IMR-90 (cell line): ENCODE data around the gene DNTTIP2. TPM values are rescaled to one million over a fixed set of nuclear protein-coding genes. Genes with fewer than 3 reads are reported as not detected.

Source experiments
- ATAC-seq: fragments of 200-7000 bp; cut with Tn5 transposase; 2 replicates; pipeline ENCODE4 v1.9.1; 2020; ENCODE audit warnings: low read depth, mild to moderate bottlenecking, moderate library complexity
- BruUV-seq: library from RNA; stranded (reverse); fragments of 400-500 nt; replicated peaks from 2 replicates; lab custom pipeline; 2021; lab: Mats Ljungman, UMichigan
- CTCF ChIA-PET: fragments of 300-600 bp; formaldehyde crosslinking; extraction: SDS; loops from one replicate; lab custom pipeline; 2021; ENCODE audit warnings: antibody characterized with exemption; lab: Yijun Ruan, JAX
- POLR2A ChIA-PET: fragments of 300-600 bp; sonication (Branson Sonifier 250); formaldehyde crosslinking; loops from one replicate; lab custom pipeline; 2022; ENCODE audit warnings: antibody characterized with exemption; ENCODE audit not compliant: unreplicated experiment; lab: Charles Lee
- DNase-seq: peaks from one replicate; pipeline ENCODE4 v3.0.0; 2013
- H2AFZ ChIP-seq: replicated peaks from 2 replicates; pipeline ENCODE3; 2013; ENCODE audit warnings: low read length, mild to moderate bottlenecking; ENCODE audit not compliant: poor library complexity
- H2AK5ac ChIP-seq: 2 replicates; pipeline ENCODE4 v1.6.1; 2013; ENCODE audit warnings: low read depth, low read length, inconsistent platforms
- H2AK9ac ChIP-seq: replicated peaks from 2 replicates; pipeline ENCODE3; 2013; ENCODE audit warnings: mild to moderate bottlenecking, low read depth, low read length, moderate library complexity; ENCODE audit not compliant: poor library complexity
- H2BK120ac ChIP-seq: 2 replicates; pipeline ENCODE4 v1.6.1; 2013; ENCODE audit warnings: low read depth, low read length, inconsistent platforms
- H2BK15ac ChIP-seq: 3 replicates; pipeline ENCODE4 v1.6.1; 2013; ENCODE audit warnings: low read depth, low read length, inconsistent platforms
- H2BK20ac ChIP-seq: 2 replicates; pipeline ENCODE4 v1.6.1; 2013; ENCODE audit warnings: low read depth, mild to moderate bottlenecking, inconsistent platforms, low read length, moderate library complexity
- H2BK5ac ChIP-seq: 2 replicates; pipeline ENCODE4 v1.6.1; 2013; ENCODE audit warnings: mild to moderate bottlenecking, low read depth, low read length, inconsistent platforms; ENCODE audit not compliant: poor library complexity, severe bottlenecking
- H3K14ac ChIP-seq: replicated peaks from 2 replicates; pipeline ENCODE4 v1.6.1; 2013; ENCODE audit warnings: low read depth, low read length, inconsistent platforms
- H3K18ac ChIP-seq: 2 replicates; pipeline ENCODE4 v1.6.1; 2013; ENCODE audit warnings: low read depth, low read length, control low read depth
- H3K23ac ChIP-seq: 2 replicates; pipeline ENCODE4 v1.6.1; 2013; ENCODE audit warnings: low read depth, low read length, inconsistent platforms
- H3K27ac ChIP-seq: 2 replicates; pipeline ENCODE4 v1.5.1; 2013; ENCODE audit warnings: mild to moderate bottlenecking, control low read depth, low read length; ENCODE audit not compliant: insufficient read depth
- H3K27me3 ChIP-seq: 2 replicates; pipeline ENCODE4 v1.6.1; 2013; ENCODE audit warnings: low read length; ENCODE audit not compliant: control insufficient read depth, insufficient read depth
- H3K36me3 ChIP-seq: 2 replicates; pipeline ENCODE4 v1.6.1; 2013; ENCODE audit warnings: low read length, mixed read lengths; ENCODE audit not compliant: control insufficient read depth, insufficient read depth
- H3K4ac ChIP-seq: 2 replicates; pipeline ENCODE4 v1.6.1; 2013; ENCODE audit warnings: low read depth, low read length, inconsistent platforms
- H3K4me1 ChIP-seq: 2 replicates; pipeline ENCODE4 v1.6.1; 2013; ENCODE audit warnings: low read length, mixed read lengths; ENCODE audit not compliant: control insufficient read depth, insufficient read depth
- H3K4me2 ChIP-seq: 2 replicates; pipeline ENCODE4 v1.6.1; 2013; ENCODE audit warnings: low read depth, mild to moderate bottlenecking, control low read depth, low read length, moderate library complexity
- H3K4me3 ChIP-seq: 2 replicates; pipeline ENCODE4 v1.5.1; 2013; ENCODE audit warnings: low read depth, mild to moderate bottlenecking, control low read depth, low read length, moderate library complexity; ENCODE audit not compliant: insufficient read depth
- H3K56ac ChIP-seq: 2 replicates; pipeline ENCODE4 v1.6.1; 2013; ENCODE audit warnings: low read length, inconsistent platforms; ENCODE audit not compliant: insufficient read depth; ENCODE audit errors: extremely low read depth
- H3K79me1 ChIP-seq, 2 experiments: 2 replicates each; pipeline ENCODE4 v1.6.1; 2013; ENCODE audit warnings: low read length in 2 of 2, inconsistent platforms in 1 of 2, low read depth in 1 of 2
- H3K9ac ChIP-seq: 2 replicates; pipeline ENCODE4 v1.6.1; 2013; ENCODE audit warnings: low read depth, low read length, control low read depth
- H3K9me1 ChIP-seq: 2 replicates; pipeline ENCODE4 v1.6.1; 2013; ENCODE audit warnings: low read length, inconsistent platforms; ENCODE audit not compliant: insufficient read depth
- H3K9me3 ChIP-seq: 2 replicates; pipeline ENCODE4 v1.6.1; 2013; ENCODE audit warnings: low read length; ENCODE audit not compliant: control insufficient read depth, insufficient read depth
- H4K20me1 ChIP-seq: 2 replicates; pipeline ENCODE4 v1.6.1; 2013; ENCODE audit warnings: low read length, inconsistent platforms; ENCODE audit not compliant: insufficient read depth
- H4K5ac ChIP-seq: 2 replicates; pipeline ENCODE4 v1.6.1; 2013; ENCODE audit warnings: mild to moderate bottlenecking, low read depth, low read length, control low read depth
- H4K8ac ChIP-seq, 2 experiments: 2 replicates each; pipeline ENCODE4 v1.6.1; 2013; ENCODE audit warnings: low read depth in 2 of 2, low read length in 2 of 2, control low read depth in 1 of 2, inconsistent platforms in 1 of 2
- H4K91ac ChIP-seq: 2 replicates; pipeline ENCODE4 v1.6.1; 2013; ENCODE audit warnings: low read depth, low read length, inconsistent platforms; ENCODE audit not compliant: insufficient read depth
- BHLHE40 ChIP-seq: fragments of 150-350 bp; IDR thresholded peaks from 2 replicates; pipeline ENCODE4 v1.6.1; 2016; ENCODE audit warnings: mild to moderate bottlenecking, low read depth, low read length
- CEBPB ChIP-seq: IDR thresholded peaks from 2 replicates; pipeline ENCODE4 v1.6.1; 2012; ENCODE audit warnings: low read depth, low read length, improper control_type of control experiment
- CTCF ChIP-seq: conservative IDR thresholded peaks from 2 replicates; pipeline ENCODE4 v1.5.1; 2012; ENCODE audit warnings: mild to moderate bottlenecking, low read depth, low read length, improper control_type of control experiment
- ELK1 ChIP-seq: fragments of 150-350 bp; IDR thresholded peaks from 2 replicates; pipeline ENCODE4 v1.6.1; 2016; ENCODE audit warnings: low read depth, mild to moderate bottlenecking, low read length, moderate library complexity, borderline replicate concordance
- FOS ChIP-seq: fragments of 150-350 bp; IDR thresholded peaks from 2 replicates; pipeline ENCODE4 v1.6.1; 2016; ENCODE audit warnings: low read depth, low read length
- MAFK ChIP-seq: IDR thresholded peaks from 2 replicates; pipeline ENCODE4 v1.6.1; 2012; ENCODE audit warnings: low read depth, low read length, improper control_type of control experiment
- MAZ ChIP-seq: IDR thresholded peaks from 2 replicates; pipeline ENCODE4 v1.6.1; 2012; ENCODE audit warnings: low read depth, mild to moderate bottlenecking, low read length, improper control_type of control experiment, moderate library complexity, borderline replicate concordance
- MXI1 ChIP-seq: IDR thresholded peaks from 2 replicates; pipeline ENCODE4 v1.6.1; 2012; ENCODE audit warnings: low read depth, mild to moderate bottlenecking, low read length, moderate library complexity, borderline replicate concordance
- NFE2L2 ChIP-seq: fragments of 150-350 bp; IDR thresholded peaks from 2 replicates; pipeline ENCODE4 v1.6.1; 2016; ENCODE audit warnings: low read depth, mild to moderate bottlenecking, low read length
- POLR2A ChIP-seq: IDR thresholded peaks from 2 replicates; pipeline ENCODE4 v1.6.1; 2012; ENCODE audit warnings: mild to moderate bottlenecking, low read depth, low read length
- RAD21 ChIP-seq: IDR thresholded peaks from 2 replicates; pipeline ENCODE4 v1.6.1; 2012; ENCODE audit warnings: low read length, improper control_type of control experiment
- RCOR1 ChIP-seq: IDR thresholded peaks from 2 replicates; pipeline ENCODE4 v1.6.1; 2012; ENCODE audit warnings: mild to moderate bottlenecking, low read length, improper control_type of control experiment; ENCODE audit not compliant: insufficient replicate concordance
- RFX5 ChIP-seq: IDR thresholded peaks from 2 replicates; pipeline ENCODE4 v1.8.0; 2012; ENCODE audit warnings: low read depth, mild to moderate bottlenecking, low read length, moderate library complexity
- SMC3 ChIP-seq: fragments of 150-350 bp; IDR thresholded peaks from 2 replicates; pipeline ENCODE4 v1.6.1; 2016; ENCODE audit warnings: low read depth, mild to moderate bottlenecking, antibody characterized with exemption, low read length, moderate library complexity
- USF2 ChIP-seq: fragments of 150-350 bp; IDR thresholded peaks from 2 replicates; pipeline ENCODE4 v1.6.1; 2017; ENCODE audit warnings: mild to moderate bottlenecking, antibody characterized with exemption, low read length, low read depth
- WGBS, 2 experiments: methylation state at CpG; one replicate each; pipeline versions ENCODE4 v1.1.5 to v1.1.7; 2013; ENCODE audit warnings: missing lambda C conversion rate in 2 of 2; ENCODE audit not compliant: insufficient read length in 1 of 2; ENCODE audit errors: extremely low coverage in 2 of 2; 5-methylcytosine and 5-hydroxymethylcytosine counted together
- dilution Hi-C: fragments of 300-500 bp; cut with HindIII; formaldehyde crosslinking; loops from one replicate; pipeline ENCODE4 v1.14.3; 2018; ENCODE audit warnings: low sequenced_read_pairs; ENCODE audit not compliant: unreplicated experiment
- in situ Hi-C: fragments of 300-500 bp; cut with MboI; formaldehyde crosslinking; loops from 3 replicates; pipeline ENCODE4 v1.14.3; 2019; ENCODE audit warnings: low sequenced_read_pairs, inconsistent platforms, mixed read lengths
- intact Hi-C: fragments of 100-400 bp; cut with micrococcal nuclease; formaldehyde crosslinking; loops from 2 replicates; pipeline ENCODE4 v1.10.0; 2022
- polyA plus RNA-seq, 3 experiments: library from polyadenylated mRNA; depleted of rRNA; stranded (reverse); fragments of >200 nt; gene quantifications; 2 replicates each; pipeline ENCODE4 v1.2.3, GENCODE V29; 2012; ENCODE audit warnings: low replicate concordance in 1 of 3
- total RNA-seq: library from RNA; depleted of rRNA; stranded (reverse); fragments of >200 nt; gene quantifications from 2 replicates; pipeline ENCODE4 v1.2.3, GENCODE V29; 2012

DNTTIP2 gene
- total and polyA plus RNA-seq, 2 of the 4 experiments (the other 2 are of a cell fraction), result 14.2 to 24.4 TPM

GRCh38 chr1:93880731-93881130, 1.7 kb upstream of the DNTTIP2 start:
- Histone ChIP-seq H3K36me3 (peaks cover 11% of the 10 kb centered on the region), H3K56ac (no peak overlapping the region), H3K9ac (no peak overlapping the region), H2BK5ac (no peak overlapping the region), H3K4me1 (no peaks in the 10 kb centered on the region; the same call in 1 of the 2 replicates), H2BK20ac (no peak overlapping the region), H3K27ac (no peak overlapping the region), H4K91ac (no peak overlapping the region), H3K23ac (no peak overlapping the region), H3K4me3 (no peak overlapping the region), H4K8ac (peak overlapping the region in 1 of 2 experiments; percentile 1; a peak in 1 of 4 replicates), H2BK15ac (no peak overlapping the region), H3K4me2 (no peak overlapping the region; the same call in 1 of the 2 replicates), H3K79me1 (peaks cover 11 to 32% of the 10 kb centered on the region in 2 experiments; a peak in 3 of 4 replicates), H3K9me1 (no peaks in the 10 kb centered on the region; the same call in 1 of the 2 replicates), H4K5ac (no peak overlapping the region), H2AFZ (no peak overlapping the region), H3K18ac (no peak overlapping the region), H3K9me3 (no peaks in the 10 kb centered on the region), H4K20me1 (no peaks in the 10 kb centered on the region), H3K14ac (no peak overlapping the region), H2BK120ac (no peak overlapping the region), H3K27me3 (no peaks in the 10 kb centered on the region), H2AK5ac (no peak overlapping the region), H3K4ac (no peak overlapping the region), H2AK9ac (no peak overlapping the region)
- TF ChIP-seq MAZ (no peak), RCOR1 (no peak), USF2 (no peak), BHLHE40 (no peak), NFE2L2 (no peak), ELK1 (no peak), MAFK (no peak), SMC3 (no peak), FOS (no peak), RFX5 (no peak), MXI1 (no peak), CEBPB (no peak), CTCF (no peak), POLR2A (no peak), RAD21 (no peak)
- dilution Hi-C loops, result no loop called here
- ChIA-PET POLR2A (no interaction called here), CTCF (interaction anchor here (0.7 kb wide), 1 partner anchor 43 kb away, joined by 3 read pairs; no protein-coding TSS in a partner anchor)
- DNase-seq (peak; percentile 60), ATAC-seq (no peak)
- intact Hi-C loops, result no loop called here
- BruUV-seq, result no TSS peak
- in situ Hi-C loops, result loop anchor here (25.0 kb wide), 1 partner anchor 457 kb away; no protein-coding TSS in a partner anchor
- WGBS, 2 experiments, result 100% methylated on average over 1 of the region's 2 CpGs; no CpG with 5 or more reads in 1 of the 2 experiments
